Measurements from ENCODE around the gene DENND2A.

DNA sequence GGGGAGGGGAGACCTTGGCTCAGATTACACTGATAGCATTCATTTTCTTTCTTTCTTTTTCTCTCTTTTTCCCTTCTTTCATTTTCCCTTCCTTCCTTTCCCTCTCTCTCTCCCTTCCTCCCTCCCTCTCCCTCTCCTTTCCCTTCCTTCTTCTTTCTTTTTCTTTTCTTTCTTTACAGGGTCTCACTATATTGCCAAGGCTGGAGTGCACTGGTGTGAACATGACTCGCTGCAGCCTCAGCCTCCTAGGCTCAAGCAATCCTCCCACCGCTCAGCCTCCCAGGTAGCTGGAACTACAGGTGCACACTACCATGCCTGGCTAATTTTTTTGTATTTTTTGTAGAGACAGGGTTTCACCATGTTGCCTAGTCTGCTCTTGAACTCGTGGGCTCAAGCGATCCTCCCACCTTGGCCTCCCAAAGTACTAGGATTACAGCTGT lies 88.4 kb downstream of the DENND2A start:
- TF ChIP-seq BCL11A (IDR thresholded peaks at IDR 0.05; ENCODE audit: low read depth, low read length), result no peak
- TF ChIP-seq MXI1 (IDR thresholded peaks at IDR 0.05; ENCODE audit: low read depth, low read length), result no peak
- TF ChIP-seq EGR1 (IDR thresholded peaks at IDR 0.05; ENCODE audit: borderline replicate concordance in 1 of 2, low read depth in 2 of 2, low read length in 2 of 2), result no peak
- TF ChIP-seq YY1 (IDR thresholded peaks at IDR 0.05; ENCODE audit: low read depth, low read length), result no peak
- TF ChIP-seq LARP7 (IDR thresholded peaks at IDR 0.05), result no peak
- no peak for TF ChIP-seq POLR2A (IDR thresholded peaks at IDR 0.05; ENCODE audit: low read depth, low read length)
- TF ChIP-seq BACH1 (IDR thresholded peaks at IDR 0.05; ENCODE audit: borderline replicate concordance), result no peak
- TF ChIP-seq CREB1 (IDR thresholded peaks at IDR 0.05; ENCODE audit: low read depth), result no peak
- TF ChIP-seq, protein P1, sequence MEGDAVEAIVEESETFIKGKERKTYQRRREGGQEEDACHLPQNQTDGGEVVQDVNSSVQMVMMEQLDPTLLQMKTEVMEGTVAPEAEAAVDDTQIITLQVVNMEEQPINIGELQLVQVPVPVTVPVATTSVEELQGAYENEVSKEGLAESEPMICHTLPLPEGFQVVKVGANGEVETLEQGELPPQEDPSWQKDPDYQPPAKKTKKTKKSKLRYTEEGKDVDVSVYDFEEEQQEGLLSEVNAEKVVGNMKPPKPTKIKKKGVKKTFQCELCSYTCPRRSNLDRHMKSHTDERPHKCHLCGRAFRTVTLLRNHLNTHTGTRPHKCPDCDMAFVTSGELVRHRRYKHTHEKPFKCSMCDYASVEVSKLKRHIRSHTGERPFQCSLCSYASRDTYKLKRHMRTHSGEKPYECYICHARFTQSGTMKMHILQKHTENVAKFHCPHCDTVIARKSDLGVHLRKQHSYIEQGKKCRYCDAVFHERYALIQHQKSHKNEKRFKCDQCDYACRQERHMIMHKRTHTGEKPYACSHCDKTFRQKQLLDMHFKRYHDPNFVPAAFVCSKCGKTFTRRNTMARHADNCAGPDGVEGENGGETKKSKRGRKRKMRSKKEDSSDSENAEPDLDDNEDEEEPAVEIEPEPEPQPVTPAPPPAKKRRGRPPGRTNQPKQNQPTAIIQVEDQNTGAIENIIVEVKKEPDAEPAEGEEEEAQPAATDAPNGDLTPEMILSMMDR (IDR thresholded peaks at IDR 0.05 in 2 of 3, conservative IDR thresholded peaks at IDR 0.05 in 1 of 3; ENCODE audit: control insufficient read depth in 2 of 3, extremely low read depth in 1 of 3, insufficient read depth in 1 of 3, low read depth in 3 of 3, low read length in 3 of 3), result no peak
- TF ChIP-seq ATF2 (IDR thresholded peaks at IDR 0.05; ENCODE audit: low read length), result no peak

Measured in GM12878 (cell line).